ENCODE measurements around the gene TGFBR2. TPM values are rescaled to one million over a fixed set of nuclear protein-coding genes. Genes with fewer than 3 reads are reported as not detected.

Gene TGFBR2
- total and polyA plus RNA-seq, 2 experiments from 2014 or later = 4.7 to 13.0 TPM

DNA sequence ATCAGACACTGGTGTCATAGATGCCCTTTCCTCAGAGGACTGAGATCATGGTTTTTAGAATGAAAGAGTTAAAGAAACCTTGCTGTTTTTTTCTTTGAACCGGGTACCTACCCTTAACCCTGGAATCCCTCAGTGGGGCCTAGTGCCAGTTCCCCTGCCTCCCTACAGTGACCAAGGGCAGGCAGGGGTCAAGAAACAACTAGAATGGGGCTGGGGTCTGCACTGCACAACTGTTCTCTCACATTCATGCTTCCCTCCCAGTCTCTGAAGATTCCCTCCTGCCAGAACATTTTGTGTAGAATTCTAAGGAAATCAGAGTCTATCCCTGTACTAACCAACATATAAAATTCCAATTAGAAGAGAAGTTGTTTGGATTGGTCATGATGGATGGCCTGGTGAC, 47.9 kb downstream of the TGFBR2 start:
- Histone ChIP-seq H2AFZ (no peak overlapping the region), H4K20me1 (replicated peaks; ENCODE audit: insufficient read depth) (no peaks in the 10 kb centered on the region), H3K4me2 (no peak overlapping the region), H3K4me1 (ENCODE audit: insufficient read depth) (peaks cover 20% of the 10 kb centered on the region), H3K27me3 (ENCODE audit: insufficient read depth) (no peaks in the 10 kb centered on the region), H3K9me2 (ENCODE audit: insufficient read depth) (peaks cover 7% of the 10 kb centered on the region; the same call in 1 of the 2 replicates), H3K4me3 (no peak overlapping the region), H3K79me2 (replicated peaks; ENCODE audit: insufficient read depth) (peaks cover 6% of the 10 kb centered on the region; the same call in 1 of the 2 replicates), H3K27ac (ENCODE audit: low read depth) (no peak overlapping the region), H3K36me3 (ENCODE audit: insufficient read depth) (peaks cover 5% of the 10 kb centered on the region; the same call in 1 of the 2 replicates), H3F3A (replicated peaks; ENCODE audit: low read depth) (no peaks in the 10 kb centered on the region)
- ATAC-seq = no peak
- Mint-ChIP-seq H3K9me3 (no peaks in the 10 kb centered on the region), H3K27ac (no peak overlapping the region), H3K4me1 (peaks cover 26% of the 10 kb centered on the region), H3K27me3 (ENCODE audit: insufficient read depth, low read depth, poor library complexity) (peaks cover 4% of the 10 kb centered on the region), H3K36me3 (ENCODE audit: low read depth) (peaks cover 50% of the 10 kb centered on the region), H3K4me3 (no peak overlapping the region)
- no peak for DNase-seq (ENCODE audit: low spot score)
- TF ChIP-seq STAT1 (IDR thresholded peaks at IDR 0.05; ENCODE audit: unreplicated experiment) = no peak
- TF ChIP-seq ZNF114 (CRISPR knock-in tag; IDR thresholded peaks at IDR 0.05) = no peak
- TF ChIP-seq, protein P1, sequence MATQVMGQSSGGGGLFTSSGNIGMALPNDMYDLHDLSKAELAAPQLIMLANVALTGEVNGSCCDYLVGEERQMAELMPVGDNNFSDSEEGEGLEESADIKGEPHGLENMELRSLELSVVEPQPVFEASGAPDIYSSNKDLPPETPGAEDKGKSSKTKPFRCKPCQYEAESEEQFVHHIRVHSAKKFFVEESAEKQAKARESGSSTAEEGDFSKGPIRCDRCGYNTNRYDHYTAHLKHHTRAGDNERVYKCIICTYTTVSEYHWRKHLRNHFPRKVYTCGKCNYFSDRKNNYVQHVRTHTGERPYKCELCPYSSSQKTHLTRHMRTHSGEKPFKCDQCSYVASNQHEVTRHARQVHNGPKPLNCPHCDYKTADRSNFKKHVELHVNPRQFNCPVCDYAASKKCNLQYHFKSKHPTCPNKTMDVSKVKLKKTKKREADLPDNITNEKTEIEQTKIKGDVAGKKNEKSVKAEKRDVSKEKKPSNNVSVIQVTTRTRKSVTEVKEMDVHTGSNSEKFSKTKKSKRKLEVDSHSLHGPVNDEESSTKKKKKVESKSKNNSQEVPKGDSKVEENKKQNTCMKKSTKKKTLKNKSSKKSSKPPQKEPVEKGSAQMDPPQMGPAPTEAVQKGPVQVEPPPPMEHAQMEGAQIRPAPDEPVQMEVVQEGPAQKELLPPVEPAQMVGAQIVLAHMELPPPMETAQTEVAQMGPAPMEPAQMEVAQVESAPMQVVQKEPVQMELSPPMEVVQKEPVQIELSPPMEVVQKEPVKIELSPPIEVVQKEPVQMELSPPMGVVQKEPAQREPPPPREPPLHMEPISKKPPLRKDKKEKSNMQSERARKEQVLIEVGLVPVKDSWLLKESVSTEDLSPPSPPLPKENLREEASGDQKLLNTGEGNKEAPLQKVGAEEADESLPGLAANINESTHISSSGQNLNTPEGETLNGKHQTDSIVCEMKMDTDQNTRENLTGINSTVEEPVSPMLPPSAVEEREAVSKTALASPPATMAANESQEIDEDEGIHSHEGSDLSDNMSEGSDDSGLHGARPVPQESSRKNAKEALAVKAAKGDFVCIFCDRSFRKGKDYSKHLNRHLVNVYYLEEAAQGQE (IDR thresholded peaks at IDR 0.05; ENCODE audit: unreplicated experiment) = no peak
- TF ChIP-seq JUNB (IDR thresholded peaks at IDR 0.05; ENCODE audit: unreplicated experiment) = no peak
- no peak for TF ChIP-seq POLR2AphosphoS5 (IDR thresholded peaks at IDR 0.05; ENCODE audit: low read depth)
- TF ChIP-seq EZH2phosphoT487 (IDR thresholded peaks at IDR 0.05; ENCODE audit: unreplicated experiment) = no peak
- TF ChIP-seq EZH2 (IDR thresholded peaks at IDR 0.05; ENCODE audit: low read depth, unreplicated experiment) = no peak
- no peak for TF ChIP-seq ZNF331 (CRISPR knock-in tag; IDR thresholded peaks at IDR 0.05; ENCODE audit: low read depth)
- TF ChIP-seq, protein P2, sequence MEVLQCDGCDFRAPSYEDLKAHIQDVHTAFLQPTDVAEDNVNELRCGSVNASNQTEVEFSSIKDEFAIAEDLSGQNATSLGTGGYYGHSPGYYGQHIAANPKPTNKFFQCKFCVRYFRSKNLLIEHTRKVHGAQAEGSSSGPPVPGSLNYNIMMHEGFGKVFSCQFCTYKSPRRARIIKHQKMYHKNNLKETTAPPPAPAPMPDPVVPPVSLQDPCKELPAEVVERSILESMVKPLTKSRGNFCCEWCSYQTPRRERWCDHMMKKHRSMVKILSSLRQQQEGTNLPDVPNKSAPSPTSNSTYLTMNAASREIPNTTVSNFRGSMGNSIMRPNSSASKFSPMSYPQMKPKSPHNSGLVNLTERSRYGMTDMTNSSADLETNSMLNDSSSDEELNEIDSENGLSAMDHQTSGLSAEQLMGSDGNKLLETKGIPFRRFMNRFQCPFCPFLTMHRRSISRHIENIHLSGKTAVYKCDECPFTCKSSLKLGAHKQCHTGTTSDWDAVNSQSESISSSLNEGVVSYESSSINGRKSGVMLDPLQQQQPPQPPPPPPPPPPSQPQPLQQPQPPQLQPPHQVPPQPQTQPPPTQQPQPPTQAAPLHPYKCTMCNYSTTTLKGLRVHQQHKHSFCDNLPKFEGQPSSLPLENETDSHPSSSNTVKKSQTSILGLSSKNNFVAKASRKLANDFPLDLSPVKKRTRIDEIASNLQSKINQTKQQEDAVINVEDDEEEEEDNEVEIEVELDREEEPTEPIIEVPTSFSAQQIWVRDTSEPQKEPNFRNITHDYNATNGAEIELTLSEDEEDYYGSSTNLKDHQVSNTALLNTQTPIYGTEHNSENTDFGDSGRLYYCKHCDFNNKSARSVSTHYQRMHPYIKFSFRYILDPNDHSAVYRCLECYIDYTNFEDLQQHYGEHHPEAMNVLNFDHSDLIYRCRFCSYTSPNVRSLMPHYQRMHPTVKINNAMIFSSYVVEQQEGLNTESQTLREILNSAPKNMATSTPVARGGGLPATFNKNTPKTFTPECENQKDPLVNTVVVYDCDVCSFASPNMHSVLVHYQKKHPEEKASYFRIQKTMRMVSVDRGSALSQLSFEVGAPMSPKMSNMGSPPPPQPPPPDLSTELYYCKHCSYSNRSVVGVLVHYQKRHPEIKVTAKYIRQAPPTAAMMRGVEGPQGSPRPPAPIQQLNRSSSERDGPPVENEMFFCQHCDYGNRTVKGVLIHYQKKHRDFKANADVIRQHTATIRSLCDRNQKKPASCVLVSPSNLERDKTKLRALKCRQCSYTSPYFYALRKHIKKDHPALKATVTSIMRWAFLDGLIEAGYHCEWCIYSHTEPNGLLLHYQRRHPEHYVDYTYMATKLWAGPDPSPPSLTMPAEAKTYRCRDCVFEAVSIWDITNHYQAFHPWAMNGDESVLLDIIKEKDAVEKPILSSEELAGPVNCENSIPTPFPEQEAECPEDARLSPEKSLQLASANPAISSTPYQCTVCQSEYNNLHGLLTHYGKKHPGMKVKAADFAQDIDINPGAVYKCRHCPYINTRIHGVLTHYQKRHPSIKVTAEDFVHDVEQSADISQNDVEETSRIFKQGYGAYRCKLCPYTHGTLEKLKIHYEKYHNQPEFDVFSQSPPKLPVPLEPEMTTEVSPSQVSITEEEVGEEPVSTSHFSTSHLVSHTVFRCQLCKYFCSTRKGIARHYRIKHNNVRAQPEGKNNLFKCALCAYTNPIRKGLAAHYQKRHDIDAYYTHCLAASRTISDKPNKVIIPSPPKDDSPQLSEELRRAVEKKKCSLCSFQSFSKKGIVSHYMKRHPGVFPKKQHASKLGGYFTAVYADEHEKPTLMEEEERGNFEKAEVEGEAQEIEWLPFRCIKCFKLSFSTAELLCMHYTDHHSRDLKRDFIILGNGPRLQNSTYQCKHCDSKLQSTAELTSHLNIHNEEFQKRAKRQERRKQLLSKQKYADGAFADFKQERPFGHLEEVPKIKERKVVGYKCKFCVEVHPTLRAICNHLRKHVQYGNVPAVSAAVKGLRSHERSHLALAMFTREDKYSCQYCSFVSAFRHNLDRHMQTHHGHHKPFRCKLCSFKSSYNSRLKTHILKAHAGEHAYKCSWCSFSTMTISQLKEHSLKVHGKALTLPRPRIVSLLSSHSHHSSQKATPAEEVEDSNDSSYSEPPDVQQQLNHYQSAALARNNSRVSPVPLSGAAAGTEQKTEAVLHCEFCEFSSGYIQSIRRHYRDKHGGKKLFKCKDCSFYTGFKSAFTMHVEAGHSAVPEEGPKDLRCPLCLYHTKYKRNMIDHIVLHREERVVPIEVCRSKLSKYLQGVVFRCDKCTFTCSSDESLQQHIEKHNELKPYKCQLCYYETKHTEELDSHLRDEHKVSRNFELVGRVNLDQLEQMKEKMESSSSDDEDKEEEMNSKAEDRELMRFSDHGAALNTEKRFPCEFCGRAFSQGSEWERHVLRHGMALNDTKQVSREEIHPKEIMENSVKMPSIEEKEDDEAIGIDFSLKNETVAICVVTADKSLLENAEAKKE (CRISPR knock-in tag; IDR thresholded peaks at IDR 0.05) = no peak
- no peak for TF ChIP-seq CREB1 (CRISPR knock-in tag; IDR thresholded peaks at IDR 0.05; ENCODE audit: low read depth)
- TF ChIP-seq NANOG (IDR thresholded peaks at IDR 0.05; ENCODE audit: borderline replicate concordance) = no peak
- TF ChIP-seq, protein P3, sequence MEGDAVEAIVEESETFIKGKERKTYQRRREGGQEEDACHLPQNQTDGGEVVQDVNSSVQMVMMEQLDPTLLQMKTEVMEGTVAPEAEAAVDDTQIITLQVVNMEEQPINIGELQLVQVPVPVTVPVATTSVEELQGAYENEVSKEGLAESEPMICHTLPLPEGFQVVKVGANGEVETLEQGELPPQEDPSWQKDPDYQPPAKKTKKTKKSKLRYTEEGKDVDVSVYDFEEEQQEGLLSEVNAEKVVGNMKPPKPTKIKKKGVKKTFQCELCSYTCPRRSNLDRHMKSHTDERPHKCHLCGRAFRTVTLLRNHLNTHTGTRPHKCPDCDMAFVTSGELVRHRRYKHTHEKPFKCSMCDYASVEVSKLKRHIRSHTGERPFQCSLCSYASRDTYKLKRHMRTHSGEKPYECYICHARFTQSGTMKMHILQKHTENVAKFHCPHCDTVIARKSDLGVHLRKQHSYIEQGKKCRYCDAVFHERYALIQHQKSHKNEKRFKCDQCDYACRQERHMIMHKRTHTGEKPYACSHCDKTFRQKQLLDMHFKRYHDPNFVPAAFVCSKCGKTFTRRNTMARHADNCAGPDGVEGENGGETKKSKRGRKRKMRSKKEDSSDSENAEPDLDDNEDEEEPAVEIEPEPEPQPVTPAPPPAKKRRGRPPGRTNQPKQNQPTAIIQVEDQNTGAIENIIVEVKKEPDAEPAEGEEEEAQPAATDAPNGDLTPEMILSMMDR (conservative IDR thresholded peaks at IDR 0.05; ENCODE audit: low read depth in 2 of 2) = no peak
- TF ChIP-seq, protein P4, sequence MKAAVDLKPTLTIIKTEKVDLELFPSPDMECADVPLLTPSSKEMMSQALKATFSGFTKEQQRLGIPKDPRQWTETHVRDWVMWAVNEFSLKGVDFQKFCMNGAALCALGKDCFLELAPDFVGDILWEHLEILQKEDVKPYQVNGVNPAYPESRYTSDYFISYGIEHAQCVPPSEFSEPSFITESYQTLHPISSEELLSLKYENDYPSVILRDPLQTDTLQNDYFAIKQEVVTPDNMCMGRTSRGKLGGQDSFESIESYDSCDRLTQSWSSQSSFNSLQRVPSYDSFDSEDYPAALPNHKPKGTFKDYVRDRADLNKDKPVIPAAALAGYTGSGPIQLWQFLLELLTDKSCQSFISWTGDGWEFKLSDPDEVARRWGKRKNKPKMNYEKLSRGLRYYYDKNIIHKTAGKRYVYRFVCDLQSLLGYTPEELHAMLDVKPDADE (IDR thresholded peaks at IDR 0.05) = no peak

Measured in GM23338 (cell line).